SK-N-SH treated with all-trans-retinoic acid at 6 μM for 48 hours (cell line): Measurements from ENCODE around the gene OBP2A.

Source experiments
- ATAC-seq: fragments of 200-7000 bp; cut with Tn5 transposase; 3 replicates; pipeline ENCODE4 v1.9.1; 2020; ENCODE audit warnings: mild to moderate bottlenecking, moderate library complexity
- ARNTL ChIP-seq: fragments of 450-650 bp; formaldehyde crosslinking; IDR thresholded peaks from 2 replicates; pipeline ENCODE4 v1.5.0; 2020; ENCODE audit warnings: low read depth, mild to moderate bottlenecking, moderate library complexity, borderline replicate concordance
- ESRRG ChIP-seq: fragments of 250-450 bp; sonication (Bioruptor Pico); IDR thresholded peaks from 2 replicates; pipeline ENCODE4 v1.6.1; 2021; ENCODE audit warnings: mild to moderate bottlenecking
- ISL1 ChIP-seq: fragments of 250-450 bp; sonication (Bioruptor Pico); IDR thresholded peaks from 2 replicates; pipeline ENCODE4 v2.1.2; 2022; ENCODE audit warnings: mild to moderate bottlenecking, moderate library complexity
- OSR1 ChIP-seq: fragments of 250-450 bp; sonication (Bioruptor Pico); IDR thresholded peaks from 2 replicates; pipeline ENCODE4 v1.8.0; 2022; ENCODE audit warnings: moderate library complexity, mild to moderate bottlenecking, inconsistent platforms
- PPARA ChIP-seq: fragments of 250-450 bp; sonication (Bioruptor Pico); IDR thresholded peaks from 2 replicates; pipeline ENCODE4 v1.5.0; 2020; ENCODE audit warnings: mild to moderate bottlenecking, borderline replicate concordance
- RARB ChIP-seq: fragments of 250-450 bp; sonication (Bioruptor Pico); IDR thresholded peaks from 2 replicates; pipeline ENCODE4 v1.8.0; 2021; ENCODE audit warnings: mild to moderate bottlenecking, moderate library complexity
- TCF4 ChIP-seq: fragments of 250-450 bp; sonication (Bioruptor Pico); IDR thresholded peaks from 2 replicates; pipeline ENCODE4 v1.8.0; 2021; ENCODE audit warnings: mild to moderate bottlenecking, moderate library complexity, borderline replicate concordance
- TOX ChIP-seq: fragments of 250-450 bp; sonication (Bioruptor Pico); IDR thresholded peaks from 2 replicates; pipeline ENCODE4 v1.8.0; 2021; ENCODE audit warnings: mild to moderate bottlenecking, moderate library complexity, borderline replicate concordance
- ZC3H10 ChIP-seq: fragments of 250-450 bp; sonication (Bioruptor Pico); IDR thresholded peaks from 2 replicates; pipeline ENCODE4 v1.5.1; 2021; ENCODE audit warnings: mild to moderate bottlenecking, moderate library complexity
- ZFP3 ChIP-seq: fragments of 250-450 bp; sonication (Bioruptor Pico); IDR thresholded peaks from 2 replicates; pipeline ENCODE4 v1.5.0; 2020; ENCODE audit warnings: mild to moderate bottlenecking, moderate library complexity
- ZFP30 ChIP-seq: fragments of 450-650 bp; formaldehyde crosslinking; IDR thresholded peaks from 2 replicates; pipeline ENCODE4 v1.5.0; 2022; ENCODE audit warnings: mild to moderate bottlenecking, moderate library complexity
- ZNF565 ChIP-seq: fragments of 450-650 bp; formaldehyde crosslinking; conservative IDR thresholded peaks from 2 replicates; pipeline ENCODE4 v1.5.0; 2020; ENCODE audit warnings: low read depth, mild to moderate bottlenecking, moderate library complexity
- ZNF70 ChIP-seq: fragments of 450-650 bp; formaldehyde crosslinking; IDR thresholded peaks from 2 replicates; pipeline ENCODE4 v1.5.0; 2020; ENCODE audit warnings: mild to moderate bottlenecking, moderate library complexity
- TF ChIP-seq, protein P1 (sequence below): fragments of 250-450 bp; sonication (Bioruptor Pico); IDR thresholded peaks from 2 replicates; pipeline ENCODE4 v1.5.1; 2021; ENCODE audit warnings: mild to moderate bottlenecking, moderate library complexity
- TF ChIP-seq, protein P2 (sequence below): fragments of 250-450 bp; sonication (Bioruptor Pico); IDR thresholded peaks from 2 replicates; pipeline ENCODE4 v1.8.0; 2021; ENCODE audit warnings: low read depth, mild to moderate bottlenecking, moderate library complexity, borderline replicate concordance
- TF ChIP-seq, protein P3 (sequence below): fragments of 250-450 bp; sonication (Bioruptor Pico); IDR thresholded peaks from 2 replicates; pipeline ENCODE4 v1.5.1; 2020; ENCODE audit warnings: low read depth, mild to moderate bottlenecking, moderate library complexity
- TF ChIP-seq, protein P4 (sequence below): fragments of 250-450 bp; sonication (Bioruptor Pico); IDR thresholded peaks from 2 replicates; pipeline ENCODE4 v1.5.0; 2020; ENCODE audit warnings: mild to moderate bottlenecking, moderate library complexity
- TF ChIP-seq, protein P5 (sequence below): fragments of 250-450 bp; sonication (Bioruptor Pico); IDR thresholded peaks from 2 replicates; pipeline ENCODE4 v1.8.0; 2020; ENCODE audit warnings: mild to moderate bottlenecking, moderate library complexity, borderline replicate concordance

OBP2A gene

DNA sequence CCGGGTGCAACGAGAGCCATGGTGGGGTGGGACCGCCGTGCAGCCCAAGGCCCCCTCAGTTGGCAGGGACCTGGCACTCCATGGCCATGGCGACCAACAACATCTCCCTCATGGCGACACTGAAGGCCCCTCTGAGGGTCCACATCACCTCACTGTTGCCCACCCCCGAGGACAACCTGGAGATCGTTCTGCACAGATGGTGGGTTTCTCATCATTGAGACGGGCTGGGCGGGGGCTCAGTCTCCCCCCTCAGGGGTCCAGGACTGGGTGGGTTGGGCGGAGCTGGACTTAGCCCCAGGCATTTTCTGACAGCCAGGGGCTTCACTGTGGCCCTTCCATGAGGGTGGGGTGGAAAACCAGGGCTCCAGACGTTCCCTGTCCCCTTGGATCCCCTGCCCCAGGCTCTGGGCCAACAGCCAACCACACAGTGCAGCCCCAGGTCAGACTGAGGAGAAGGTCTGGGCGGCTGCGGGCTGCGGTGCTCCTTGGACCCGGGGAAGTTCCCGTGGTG, 16.4 kb downstream of the OBP2A start:
- ATAC-seq, result no peak
- TF ChIP-seq ESRRG (CRISPR knock-in tag) (no peak), ZFP3 (no peak), RARB (no peak), ZFP30 (CRISPR knock-in tag) (no peak), OSR1 (CRISPR knock-in tag) (no peak), ZNF70 (CRISPR knock-in tag) (no peak), TCF4 (no peak), ISL1 (no peak), ZNF565 (CRISPR knock-in tag) (no peak)
- TF ChIP-seq, protein P1, sequence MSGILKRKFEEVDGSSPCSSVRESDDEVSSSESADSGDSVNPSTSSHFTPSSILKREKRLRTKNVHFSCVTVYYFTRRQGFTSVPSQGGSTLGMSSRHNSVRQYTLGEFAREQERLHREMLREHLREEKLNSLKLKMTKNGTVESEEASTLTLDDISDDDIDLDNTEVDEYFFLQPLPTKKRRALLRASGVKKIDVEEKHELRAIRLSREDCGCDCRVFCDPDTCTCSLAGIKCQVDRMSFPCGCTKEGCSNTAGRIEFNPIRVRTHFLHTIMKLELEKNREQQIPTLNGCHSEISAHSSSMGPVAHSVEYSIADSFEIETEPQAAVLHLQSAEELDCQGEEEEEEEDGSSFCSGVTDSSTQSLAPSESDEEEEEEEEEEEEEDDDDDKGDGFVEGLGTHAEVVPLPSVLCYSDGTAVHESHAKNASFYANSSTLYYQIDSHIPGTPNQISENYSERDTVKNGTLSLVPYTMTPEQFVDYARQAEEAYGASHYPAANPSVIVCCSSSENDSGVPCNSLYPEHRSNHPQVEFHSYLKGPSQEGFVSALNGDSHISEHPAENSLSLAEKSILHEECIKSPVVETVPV (CRISPR knock-in tag), result no peak
- TF ChIP-seq, protein P2, sequence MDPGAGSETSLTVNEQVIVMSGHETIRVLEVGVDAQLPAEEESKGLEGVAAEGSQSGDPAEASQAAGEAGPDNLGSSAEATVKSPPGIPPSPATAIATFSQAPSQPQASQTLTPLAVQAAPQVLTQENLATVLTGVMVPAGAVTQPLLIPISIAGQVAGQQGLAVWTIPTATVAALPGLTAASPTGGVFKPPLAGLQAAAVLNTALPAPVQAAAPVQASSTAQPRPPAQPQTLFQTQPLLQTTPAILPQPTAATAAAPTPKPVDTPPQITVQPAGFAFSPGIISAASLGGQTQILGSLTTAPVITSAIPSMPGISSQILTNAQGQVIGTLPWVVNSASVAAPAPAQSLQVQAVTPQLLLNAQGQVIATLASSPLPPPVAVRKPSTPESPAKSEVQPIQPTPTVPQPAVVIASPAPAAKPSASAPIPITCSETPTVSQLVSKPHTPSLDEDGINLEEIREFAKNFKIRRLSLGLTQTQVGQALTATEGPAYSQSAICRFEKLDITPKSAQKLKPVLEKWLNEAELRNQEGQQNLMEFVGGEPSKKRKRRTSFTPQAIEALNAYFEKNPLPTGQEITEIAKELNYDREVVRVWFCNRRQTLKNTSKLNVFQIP (CRISPR knock-in tag), result no peak

DNA sequence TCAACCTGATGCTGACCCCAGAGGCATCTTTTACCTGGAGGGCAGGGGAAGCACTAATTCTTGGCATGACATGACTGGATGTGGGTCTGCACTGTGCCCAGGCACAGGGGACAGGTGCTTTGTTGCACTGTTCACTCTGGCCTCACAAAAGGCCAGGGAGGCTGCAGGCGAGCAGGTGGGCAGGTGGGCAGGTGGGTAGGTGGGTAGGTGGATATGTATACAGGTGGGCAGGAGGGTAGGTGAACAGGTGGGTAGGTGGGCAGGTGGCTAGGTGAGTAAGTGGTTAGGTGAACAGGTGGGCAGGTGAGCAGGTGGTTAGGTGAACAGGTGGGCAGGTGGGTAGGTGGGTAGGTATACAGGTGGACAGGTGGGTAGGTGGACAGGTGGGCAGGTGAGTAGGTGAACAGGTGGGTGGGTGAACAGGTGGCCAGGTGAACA, 17.1 kb downstream of the OBP2A start:
- TF ChIP-seq PPARA, result no peak
- no peak for TF ChIP-seq TCF4
- TF ChIP-seq ZFP30 (CRISPR knock-in tag), result no peak
- no peak for TF ChIP-seq RARB
- no peak for TF ChIP-seq ZNF565 (CRISPR knock-in tag)
- TF ChIP-seq ISL1, result no peak
- TF ChIP-seq, protein P2 (CRISPR knock-in tag), result no peak
- TF ChIP-seq, protein P3, sequence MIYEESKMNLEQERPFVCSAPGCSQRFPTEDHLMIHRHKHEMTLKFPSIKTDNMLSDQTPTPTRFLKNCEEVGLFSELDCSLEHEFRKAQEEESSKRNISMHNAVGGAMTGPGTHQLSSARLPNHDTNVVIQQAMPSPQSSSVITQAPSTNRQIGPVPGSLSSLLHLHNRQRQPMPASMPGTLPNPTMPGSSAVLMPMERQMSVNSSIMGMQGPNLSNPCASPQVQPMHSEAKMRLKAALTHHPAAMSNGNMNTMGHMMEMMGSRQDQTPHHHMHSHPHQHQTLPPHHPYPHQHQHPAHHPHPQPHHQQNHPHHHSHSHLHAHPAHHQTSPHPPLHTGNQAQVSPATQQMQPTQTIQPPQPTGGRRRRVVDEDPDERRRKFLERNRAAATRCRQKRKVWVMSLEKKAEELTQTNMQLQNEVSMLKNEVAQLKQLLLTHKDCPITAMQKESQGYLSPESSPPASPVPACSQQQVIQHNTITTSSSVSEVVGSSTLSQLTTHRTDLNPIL (CRISPR knock-in tag), result no peak
- no peak for TF ChIP-seq OSR1 (CRISPR knock-in tag)
- TF ChIP-seq, protein P4, sequence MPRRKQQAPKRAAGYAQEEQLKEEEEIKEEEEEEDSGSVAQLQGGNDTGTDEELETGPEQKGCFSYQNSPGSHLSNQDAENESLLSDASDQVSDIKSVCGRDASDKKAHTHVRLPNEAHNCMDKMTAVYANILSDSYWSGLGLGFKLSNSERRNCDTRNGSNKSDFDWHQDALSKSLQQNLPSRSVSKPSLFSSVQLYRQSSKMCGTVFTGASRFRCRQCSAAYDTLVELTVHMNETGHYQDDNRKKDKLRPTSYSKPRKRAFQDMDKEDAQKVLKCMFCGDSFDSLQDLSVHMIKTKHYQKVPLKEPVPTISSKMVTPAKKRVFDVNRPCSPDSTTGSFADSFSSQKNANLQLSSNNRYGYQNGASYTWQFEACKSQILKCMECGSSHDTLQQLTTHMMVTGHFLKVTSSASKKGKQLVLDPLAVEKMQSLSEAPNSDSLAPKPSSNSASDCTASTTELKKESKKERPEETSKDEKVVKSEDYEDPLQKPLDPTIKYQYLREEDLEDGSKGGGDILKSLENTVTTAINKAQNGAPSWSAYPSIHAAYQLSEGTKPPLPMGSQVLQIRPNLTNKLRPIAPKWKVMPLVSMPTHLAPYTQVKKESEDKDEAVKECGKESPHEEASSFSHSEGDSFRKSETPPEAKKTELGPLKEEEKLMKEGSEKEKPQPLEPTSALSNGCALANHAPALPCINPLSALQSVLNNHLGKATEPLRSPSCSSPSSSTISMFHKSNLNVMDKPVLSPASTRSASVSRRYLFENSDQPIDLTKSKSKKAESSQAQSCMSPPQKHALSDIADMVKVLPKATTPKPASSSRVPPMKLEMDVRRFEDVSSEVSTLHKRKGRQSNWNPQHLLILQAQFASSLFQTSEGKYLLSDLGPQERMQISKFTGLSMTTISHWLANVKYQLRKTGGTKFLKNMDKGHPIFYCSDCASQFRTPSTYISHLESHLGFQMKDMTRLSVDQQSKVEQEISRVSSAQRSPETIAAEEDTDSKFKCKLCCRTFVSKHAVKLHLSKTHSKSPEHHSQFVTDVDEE (CRISPR knock-in tag), result no peak
- TF ChIP-seq ARNTL, result no peak
- TF ChIP-seq TOX, result no peak
- no peak for TF ChIP-seq ZC3H10 (CRISPR knock-in tag)
- TF ChIP-seq, protein P5, sequence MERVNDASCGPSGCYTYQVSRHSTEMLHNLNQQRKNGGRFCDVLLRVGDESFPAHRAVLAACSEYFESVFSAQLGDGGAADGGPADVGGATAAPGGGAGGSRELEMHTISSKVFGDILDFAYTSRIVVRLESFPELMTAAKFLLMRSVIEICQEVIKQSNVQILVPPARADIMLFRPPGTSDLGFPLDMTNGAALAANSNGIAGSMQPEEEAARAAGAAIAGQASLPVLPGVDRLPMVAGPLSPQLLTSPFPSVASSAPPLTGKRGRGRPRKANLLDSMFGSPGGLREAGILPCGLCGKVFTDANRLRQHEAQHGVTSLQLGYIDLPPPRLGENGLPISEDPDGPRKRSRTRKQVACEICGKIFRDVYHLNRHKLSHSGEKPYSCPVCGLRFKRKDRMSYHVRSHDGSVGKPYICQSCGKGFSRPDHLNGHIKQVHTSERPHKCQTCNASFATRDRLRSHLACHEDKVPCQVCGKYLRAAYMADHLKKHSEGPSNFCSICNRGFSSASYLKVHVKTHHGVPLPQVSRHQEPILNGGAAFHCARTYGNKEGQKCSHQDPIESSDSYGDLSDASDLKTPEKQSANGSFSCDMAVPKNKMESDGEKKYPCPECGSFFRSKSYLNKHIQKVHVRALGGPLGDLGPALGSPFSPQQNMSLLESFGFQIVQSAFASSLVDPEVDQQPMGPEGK (CRISPR knock-in tag), result no peak
- TF ChIP-seq, protein P1 (CRISPR knock-in tag), result no peak
- TF ChIP-seq ZFP3, result no peak
- no peak for ATAC-seq
